ENCODE measurements around the gene ZNRF3. TPM values are rescaled to one million over a fixed set of nuclear protein-coding genes. Genes with fewer than 3 reads are reported as not detected.
"Not testable (repeated sequence)": the region's sequence is repeated elsewhere in the genome, so short reads cannot be mapped to it uniquely, and the experiment has no call there.

ZNRF3 gene
- total and polyA plus RNA-seq, 11 donors, result 1.8 to 9.2 (median 6.2) TPM

GRCh38 chr22:28867191-28867590, 16.2 kb upstream of the ZNRF3 start:
- Histone ChIP-seq H3K27me3 (no peaks in the 10 kb centered on the region), H3K4me1 (no peaks in the 10 kb centered on the region), H3K4me3 (no peak overlapping the region), H3K9me3 (no peaks in the 10 kb centered on the region), H3K27ac (no peak overlapping the region), H3K36me3 (no peaks in the 10 kb centered on the region)
- WGBS, 4 donors, result 66 to 77% (median 68%) methylated on average over 3 of the region's 3 CpGs
- intact Hi-C loops (cut with DNase I), result no loop called here
- ATAC-seq, result no peak
- TF ChIP-seq POLR2A (IDR thresholded peaks at IDR 0.05) (no peak), CTCF (IDR thresholded peaks at IDR 0.05) (no peak)
- DNase-seq, result no peak

GRCh38 chr22:28868389-28868788, 15.0 kb upstream of the ZNRF3 start:
- H3K9me3 ChIP-seq; intact Hi-C loops (cut with DNase I); H3K27me3 ChIP-seq; H3K27ac ChIP-seq; DNase-seq; ATAC-seq; H3K36me3 ChIP-seq; H3K4me3 ChIP-seq; H3K4me1 ChIP-seq: not testable (repeated sequence)
- 79 to 85% (median 84%) methylated on average over 8 of the region's 8 CpGs for WGBS, 4 donors

- Histone ChIP-seq H3K4me3 (no peak overlapping the region), H3K27ac (no peak overlapping the region), H3K9me3 (no peaks in the 10 kb centered on the region), H3K27me3 (no peaks in the 10 kb centered on the region), H3K4me1 (no peaks in the 10 kb centered on the region), H3K36me3 (no peaks in the 10 kb centered on the region)
- ATAC-seq (no peak), DNase-seq (no peak)
- intact Hi-C loops (cut with DNase I), result no loop called here
- 95 to 98% (median 97%) methylated on average over 2 of the region's 2 CpGs for WGBS, 4 donors
- TF ChIP-seq CTCF (IDR thresholded peaks at IDR 0.05) (no peak), POLR2A (IDR thresholded peaks at IDR 0.05) (no peak)
Observed at GRCh38 chr22:28869736-28870135, 13.6 kb upstream of the ZNRF3 start.

- Histone ChIP-seq H3K9me3 (no peaks in the 10 kb centered on the region), H3K27ac (no peak overlapping the region), H3K27me3 (no peaks in the 10 kb centered on the region), H3K4me3 (no peak overlapping the region), H3K36me3 (no peaks in the 10 kb centered on the region), H3K4me1 (no peaks in the 10 kb centered on the region)
- TF ChIP-seq POLR2A (IDR thresholded peaks at IDR 0.05) (no peak), CTCF (IDR thresholded peaks at IDR 0.05) (no peak)
- DNase-seq, result no peak
- ATAC-seq, result no peak
- intact Hi-C loops (cut with DNase I), result no loop called here
- 85 to 96% (median 93%) methylated on average over 3 of the region's 3 CpGs for WGBS, 4 donors
Observed at GRCh38 chr22:28873183-28873963, 10.0 kb upstream of the ZNRF3 start.

- no peaks in the 10 kb centered on the region for H3K36me3 ChIP-seq
- H3K4me3 ChIP-seq, result no peak overlapping the region
- no peak for TF ChIP-seq POLR2A (IDR thresholded peaks at IDR 0.05)
- H3K4me1 ChIP-seq, result no peaks in the 10 kb centered on the region
- H3K9me3 ChIP-seq, result no peaks in the 10 kb centered on the region
- WGBS, 4 donors, result 77 to 84% (median 80%) methylated on average over 3 of the region's 3 CpGs
- H3K27ac ChIP-seq, result no peak overlapping the region
- no peaks in the 10 kb centered on the region for H3K27me3 ChIP-seq
- DNase-seq, result no peak
- ATAC-seq, result no peak
- intact Hi-C loops (cut with DNase I), result no loop called here
Observed at GRCh38 chr22:28874061-28874460, 9.3 kb upstream of the ZNRF3 start.
